ENCODE measurements around the gene ZMYND11.
A peak's percentile ranks its signal among the peaks of the same experiment; 100 is the strongest.
"Not testable (repeated sequence)": the region's sequence is repeated elsewhere in the genome, so short reads cannot be mapped to it uniquely, and the experiment has no call there.

Gene ZMYND11

DNA sequence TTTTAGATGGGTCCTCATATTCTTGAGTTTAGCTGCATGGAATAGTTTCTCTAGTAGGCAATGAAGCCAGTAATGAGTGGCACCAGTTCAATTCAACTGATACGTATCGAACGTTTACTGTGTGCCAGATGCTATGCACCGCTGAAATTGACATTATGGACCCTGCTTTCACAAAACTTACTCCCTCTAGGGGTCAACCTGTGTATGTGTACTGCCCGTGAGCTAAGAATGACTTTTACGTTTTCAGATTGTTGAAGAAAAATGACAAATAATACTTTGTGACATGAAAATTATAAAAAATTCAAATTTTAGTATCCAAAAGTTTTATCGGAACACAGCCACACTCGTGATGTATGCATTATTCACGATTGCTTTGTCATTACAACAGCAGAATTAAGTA lies 95.5 kb downstream of the ZMYND11 start:
- in situ Hi-C loops (cut with HindIII; ENCODE audit: low pct_ligation_motif_present, low pct_unique_long_range_greater_than_20kb, low sequenced_read_pairs), result no loop called here
- peak; percentile 2 for DNase-seq

DNA sequence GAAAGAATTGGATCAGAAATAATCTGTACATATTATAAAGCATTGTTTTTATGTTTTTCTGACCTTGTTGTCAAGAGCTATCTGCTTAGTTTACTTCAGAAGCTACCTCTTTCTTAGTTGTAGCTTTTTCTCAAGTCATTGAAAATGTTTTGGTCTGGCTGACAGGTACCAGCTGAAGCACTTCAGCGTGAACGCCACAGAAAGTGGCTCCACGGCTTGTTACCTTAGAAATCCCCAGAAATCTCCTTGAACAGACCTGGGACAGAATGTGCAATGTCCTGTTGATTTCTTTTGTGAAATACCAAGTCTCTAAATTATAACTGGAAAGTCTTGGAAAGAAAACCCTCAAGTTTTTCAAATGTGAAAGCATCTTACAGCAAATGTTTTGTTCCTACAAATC lies 96.8 kb downstream of the ZMYND11 start:
- in situ Hi-C loops (cut with HindIII; ENCODE audit: low pct_ligation_motif_present, low pct_unique_long_range_greater_than_20kb, low sequenced_read_pairs), result no loop called here
- DNase-seq, result no peak

DNA sequence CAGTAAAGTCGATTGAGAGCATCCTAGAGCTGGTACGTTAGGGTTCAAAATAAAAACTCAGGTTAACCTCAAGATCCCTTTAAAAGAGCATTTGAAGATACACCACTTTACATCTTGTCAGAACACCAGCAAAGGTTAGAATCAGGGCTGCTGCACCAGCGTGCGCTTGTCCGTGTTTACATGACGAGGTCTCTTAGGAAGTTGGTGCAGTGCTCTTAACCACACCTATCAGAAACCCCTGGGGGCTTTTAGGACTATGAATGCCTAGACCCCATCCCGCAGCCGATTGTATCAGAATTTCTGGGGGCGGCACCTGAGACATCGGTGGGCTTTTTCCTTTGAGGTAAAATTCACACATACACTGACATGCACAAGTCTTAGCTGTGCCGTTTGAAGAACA lies 97.6 kb downstream of the ZMYND11 start:
- in situ Hi-C loops (cut with HindIII; ENCODE audit: low pct_ligation_motif_present, low pct_unique_long_range_greater_than_20kb, low sequenced_read_pairs), result no loop called here
- DNase-seq, result no peak

DNA sequence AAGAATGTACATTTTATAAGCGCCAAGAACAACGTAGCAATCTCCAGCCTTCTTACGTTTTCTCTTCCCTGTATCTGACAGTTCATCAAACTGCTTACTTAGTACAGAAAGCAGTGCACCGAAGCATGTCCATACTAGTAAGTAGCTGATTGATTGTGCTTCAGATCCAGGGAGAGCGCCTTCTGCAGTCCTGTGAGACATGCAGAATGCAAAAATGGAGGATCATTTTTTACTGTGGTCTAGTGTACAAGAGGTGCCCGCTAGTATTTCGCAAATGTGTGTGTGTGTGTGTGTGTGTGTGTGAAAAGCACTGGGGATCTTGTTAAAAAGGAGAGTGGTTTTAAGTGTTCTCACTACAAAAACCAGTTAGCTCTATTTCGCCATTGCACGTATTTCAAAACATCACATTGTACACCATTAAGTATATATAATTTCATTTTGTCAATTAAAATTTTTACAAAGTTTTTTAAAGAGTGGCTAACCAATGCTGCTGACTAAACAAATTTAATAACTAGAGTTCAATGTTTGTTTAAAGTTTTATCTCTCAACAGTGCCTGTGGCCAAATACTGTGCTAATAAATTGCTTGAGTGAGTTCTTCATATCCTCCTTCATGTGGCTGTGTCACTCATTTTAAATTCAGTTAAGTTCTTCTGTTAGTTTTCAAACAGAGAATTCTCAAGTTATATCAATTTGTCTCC lies 99.6 kb downstream of the ZMYND11 start:
- in situ Hi-C loops (cut with HindIII; ENCODE audit: low pct_ligation_motif_present, low pct_unique_long_range_greater_than_20kb, low sequenced_read_pairs), result no loop called here
- no peak for DNase-seq

DNA sequence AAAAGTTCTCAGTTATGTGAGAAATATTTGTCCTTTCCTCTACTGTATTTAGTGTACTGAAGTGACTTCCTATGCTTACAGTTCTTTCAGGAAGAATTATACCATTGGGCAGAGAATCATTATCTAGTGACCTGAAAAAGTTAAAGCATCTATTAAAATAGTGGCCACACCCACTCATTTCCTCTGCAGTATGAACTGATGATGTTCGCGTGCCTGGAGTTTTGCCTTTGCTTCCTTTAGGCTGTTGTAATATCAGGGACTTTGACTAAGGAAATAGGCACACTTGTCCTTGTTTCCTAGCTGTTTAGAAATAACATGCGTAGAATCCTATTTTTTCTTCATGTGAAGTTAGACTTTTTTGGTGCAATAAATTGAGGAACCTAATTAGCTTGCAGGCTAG lies 100.7 kb downstream of the ZMYND11 start:
- in situ Hi-C loops (cut with HindIII; ENCODE audit: low pct_ligation_motif_present, low pct_unique_long_range_greater_than_20kb, low sequenced_read_pairs), result no loop called here
- no peak for DNase-seq

DNA sequence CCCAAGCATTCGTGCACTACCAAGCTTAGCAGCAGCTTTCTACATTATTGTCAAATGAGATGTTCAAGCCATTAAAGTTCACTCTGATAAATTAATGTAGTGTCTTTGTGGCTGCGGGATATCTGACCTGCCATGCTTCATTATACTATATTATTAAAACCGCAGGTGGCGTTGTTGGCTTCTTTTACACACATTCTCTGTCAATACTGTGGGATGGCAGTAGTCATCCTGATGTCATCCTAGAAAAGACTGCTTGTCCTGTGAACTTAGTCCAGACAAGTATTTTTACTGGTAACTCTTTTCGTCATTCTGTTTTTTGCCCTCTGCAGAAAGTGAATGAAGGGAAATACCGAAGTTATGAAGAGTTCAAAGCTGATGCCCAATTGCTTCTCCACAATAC lies 103.9 kb downstream of the ZMYND11 start:
- in situ Hi-C loops (cut with HindIII; ENCODE audit: low pct_ligation_motif_present, low pct_unique_long_range_greater_than_20kb, low sequenced_read_pairs), result no loop called here
- DNase-seq, result peak; percentile 7

DNA sequence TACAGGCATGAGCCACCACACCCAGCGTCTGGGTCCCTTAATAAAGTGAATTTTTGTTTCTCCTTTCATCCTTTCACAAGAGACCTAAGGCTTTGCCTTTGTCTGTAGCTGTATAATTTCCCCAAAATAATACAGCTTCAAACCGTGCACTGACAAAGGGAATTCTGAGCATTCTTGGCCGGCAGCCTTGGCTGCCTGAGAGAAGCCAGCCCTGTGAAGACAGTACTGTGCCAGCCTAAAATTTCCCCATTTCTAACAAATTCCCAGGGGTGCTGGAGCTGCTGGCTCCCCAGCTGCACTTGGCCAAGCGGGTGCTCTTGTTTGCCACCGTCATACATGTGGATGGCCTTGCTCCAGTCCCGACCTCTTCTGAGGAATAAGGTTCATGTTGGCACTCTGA lies 106.2 kb downstream of the ZMYND11 start:
- in situ Hi-C loops (cut with HindIII; ENCODE audit: low pct_ligation_motif_present, low pct_unique_long_range_greater_than_20kb, low sequenced_read_pairs), result no loop called here
- no peak for DNase-seq

DNA sequence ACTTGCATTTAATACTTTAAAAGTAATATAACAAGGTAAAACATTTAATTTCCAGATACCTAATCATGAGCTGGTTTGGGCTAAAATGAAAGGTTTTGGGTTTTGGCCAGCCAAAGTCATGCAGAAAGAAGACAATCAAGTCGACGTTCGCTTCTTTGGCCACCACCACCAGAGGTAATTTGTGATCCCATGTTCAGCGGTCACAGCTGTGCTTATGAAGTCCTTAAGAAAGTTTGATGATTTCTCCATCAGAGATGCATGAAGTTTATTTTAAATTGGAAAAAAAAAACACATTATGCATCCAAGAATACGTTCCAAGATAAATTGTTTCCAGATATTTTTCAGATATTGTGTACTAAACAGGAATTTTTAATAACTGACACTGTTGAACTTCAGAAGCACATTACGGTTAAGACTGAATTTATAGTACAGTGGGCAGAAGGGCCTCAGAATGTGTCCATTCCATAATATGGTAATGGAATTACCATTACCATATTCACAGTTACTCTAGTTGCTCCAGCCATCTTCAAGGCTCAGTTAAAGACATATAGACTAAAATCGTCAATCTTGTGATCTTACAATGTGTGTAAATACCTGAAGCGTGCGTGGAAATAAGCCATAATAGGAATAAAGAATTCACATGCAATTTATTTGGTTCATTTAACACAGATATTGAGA lies 106.8 kb downstream of the ZMYND11 start:
- no peak for DNase-seq
- in situ Hi-C loops (cut with HindIII; ENCODE audit: low pct_ligation_motif_present, low pct_unique_long_range_greater_than_20kb, low sequenced_read_pairs), result no loop called here

DNA sequence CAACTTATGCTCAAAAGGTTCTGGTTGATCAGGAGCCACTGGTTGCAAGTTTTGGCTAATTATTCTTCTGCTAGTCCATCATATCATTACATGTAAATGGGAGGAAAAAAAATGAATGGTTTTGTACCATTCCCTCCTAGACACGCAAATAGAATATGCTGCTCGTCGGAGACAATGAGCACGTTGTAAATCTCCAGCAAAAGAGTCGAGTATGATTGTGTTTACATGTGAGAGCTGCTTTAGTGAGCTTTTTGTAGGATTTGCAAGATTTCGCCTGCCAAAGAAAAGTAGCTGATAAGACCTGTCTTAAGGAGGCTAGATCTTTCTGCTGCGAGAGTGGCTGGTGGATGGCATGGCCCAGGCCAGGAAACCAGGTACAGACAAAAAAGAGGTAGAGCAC lies 109.0 kb downstream of the ZMYND11 start:
- DNase-seq, result no peak
- in situ Hi-C loops (cut with HindIII; ENCODE audit: low pct_ligation_motif_present, low pct_unique_long_range_greater_than_20kb, low sequenced_read_pairs), result no loop called here

DNA sequence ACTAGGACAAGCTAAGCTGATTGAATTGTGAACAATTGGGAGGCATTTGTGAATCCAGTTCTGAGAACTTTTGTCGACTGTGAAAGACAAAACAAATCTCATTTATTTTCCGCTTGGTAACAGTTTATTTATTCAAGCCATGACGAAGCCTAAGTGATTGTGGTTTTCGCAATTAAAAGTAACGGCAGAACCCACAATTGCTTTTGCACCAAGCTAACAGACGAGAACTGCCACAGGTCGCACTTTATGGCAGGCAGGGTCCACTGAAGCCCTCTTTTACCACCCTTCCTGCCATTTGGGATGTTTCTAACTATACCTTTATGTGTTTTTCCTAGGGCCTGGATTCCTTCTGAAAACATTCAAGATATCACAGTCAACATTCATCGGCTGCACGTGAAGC lies 111.2 kb downstream of the ZMYND11 start:
- in situ Hi-C loops (cut with HindIII; ENCODE audit: low pct_ligation_motif_present, low pct_unique_long_range_greater_than_20kb, low sequenced_read_pairs), result no loop called here
- DNase-seq, result no peak

DNA sequence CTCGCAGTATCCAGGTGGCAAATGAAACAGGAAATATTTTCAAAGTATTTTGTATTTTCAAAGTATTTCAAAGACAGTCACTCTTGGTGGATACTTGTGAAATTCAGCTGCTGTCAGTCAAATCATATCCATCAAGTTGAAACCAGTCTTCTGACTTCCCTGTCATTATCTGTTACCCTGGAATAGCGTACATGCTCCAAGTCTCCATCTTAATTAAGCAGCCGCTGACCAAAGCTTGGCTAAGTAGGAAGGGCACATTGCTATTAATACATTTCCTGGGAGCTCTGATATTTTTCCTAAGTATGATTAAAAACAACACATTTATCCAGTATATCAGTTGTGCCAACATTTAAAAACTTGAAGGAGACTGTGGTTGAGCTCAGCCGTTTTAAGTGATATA lies 112.2 kb downstream of the ZMYND11 start:
- in situ Hi-C loops (cut with HindIII; ENCODE audit: low pct_ligation_motif_present, low pct_unique_long_range_greater_than_20kb, low sequenced_read_pairs), result no loop called here
- no peak for DNase-seq

DNA sequence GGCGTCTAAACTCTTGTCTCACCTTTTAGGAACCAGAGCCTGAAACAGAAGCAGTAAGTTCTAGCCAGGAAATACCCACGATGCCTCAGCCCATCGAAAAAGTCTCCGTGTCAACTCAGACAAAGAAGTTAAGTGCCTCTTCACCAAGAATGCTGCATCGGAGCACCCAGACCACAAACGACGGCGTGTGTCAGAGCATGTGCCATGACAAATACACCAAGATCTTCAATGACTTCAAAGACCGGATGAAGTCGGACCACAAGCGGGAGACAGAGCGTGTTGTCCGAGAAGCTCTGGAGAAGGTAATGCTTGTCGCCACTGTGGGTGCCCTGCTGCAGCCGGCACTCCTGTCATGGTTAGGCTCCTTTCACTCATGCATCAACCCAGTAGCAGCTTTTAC lies 113.1 kb downstream of the ZMYND11 start:
- DNase-seq, result no peak
- in situ Hi-C loops (cut with HindIII; ENCODE audit: low pct_ligation_motif_present, low pct_unique_long_range_greater_than_20kb, low sequenced_read_pairs), result no loop called here

DNA sequence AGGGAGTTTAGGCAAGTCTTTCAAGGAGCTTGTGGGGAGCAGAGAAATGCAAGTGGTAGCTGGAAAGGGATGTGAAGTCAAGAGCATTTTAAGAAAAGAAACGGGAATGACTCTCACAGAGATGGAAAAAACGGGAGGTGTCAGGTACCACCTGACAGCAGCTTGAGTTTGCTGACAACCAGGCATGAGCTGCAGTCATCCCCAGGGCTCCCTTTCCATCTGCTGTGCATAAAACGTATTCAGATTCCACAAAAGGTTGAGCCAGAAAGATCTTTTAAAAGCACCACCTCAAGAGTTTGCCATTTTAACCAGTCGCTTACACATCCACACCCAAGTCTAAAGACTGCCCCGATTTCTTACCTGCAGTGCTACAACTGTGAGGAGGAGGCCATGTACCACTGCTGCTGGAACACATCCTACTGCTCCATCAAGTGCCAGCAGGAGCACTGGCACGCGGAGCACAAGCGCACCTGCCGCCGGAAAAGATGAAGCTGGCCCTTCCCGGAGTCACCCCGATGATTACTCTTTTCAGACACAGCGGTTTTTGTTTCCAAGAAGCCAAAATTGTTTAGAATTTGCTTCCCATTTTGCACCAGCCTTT lies 116.8 kb downstream of the ZMYND11 start:
- no peak for DNase-seq
- in situ Hi-C loops (cut with HindIII; ENCODE audit: low pct_ligation_motif_present, low pct_unique_long_range_greater_than_20kb, low sequenced_read_pairs), result no loop called here

DNA sequence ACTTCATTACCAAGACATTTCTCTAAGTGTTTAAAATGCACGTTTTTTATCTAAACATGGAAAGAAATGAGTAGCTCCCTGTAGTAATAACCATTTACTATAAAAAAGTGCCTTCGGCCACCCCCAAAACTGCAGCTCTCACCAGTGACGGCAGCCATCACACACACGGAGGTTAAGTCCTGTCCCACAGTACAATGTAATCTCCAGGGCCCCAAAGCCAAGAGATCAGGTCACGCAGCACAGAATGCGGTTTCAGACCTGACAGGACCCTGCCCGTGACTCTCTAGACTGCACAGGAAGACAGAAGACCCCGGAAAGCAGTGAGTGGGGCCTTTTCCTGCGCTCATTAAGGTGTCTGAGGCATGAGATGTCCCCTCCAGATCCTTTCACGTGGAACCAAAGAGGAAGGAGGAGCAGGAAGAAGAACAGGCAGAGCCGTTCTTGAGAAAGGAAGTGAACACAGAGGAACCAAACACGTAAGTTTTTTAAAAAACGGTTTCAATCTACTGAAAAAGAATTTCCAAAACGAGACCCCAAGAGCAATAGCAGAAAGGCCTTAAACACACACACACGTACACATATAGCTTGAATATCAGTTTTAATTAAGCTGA lies 125.7 kb downstream of the ZMYND11 start:
- in situ Hi-C loops (cut with HindIII; ENCODE audit: low pct_ligation_motif_present, low pct_unique_long_range_greater_than_20kb, low sequenced_read_pairs), result no loop called here
- DNase-seq, result no peak

DNA sequence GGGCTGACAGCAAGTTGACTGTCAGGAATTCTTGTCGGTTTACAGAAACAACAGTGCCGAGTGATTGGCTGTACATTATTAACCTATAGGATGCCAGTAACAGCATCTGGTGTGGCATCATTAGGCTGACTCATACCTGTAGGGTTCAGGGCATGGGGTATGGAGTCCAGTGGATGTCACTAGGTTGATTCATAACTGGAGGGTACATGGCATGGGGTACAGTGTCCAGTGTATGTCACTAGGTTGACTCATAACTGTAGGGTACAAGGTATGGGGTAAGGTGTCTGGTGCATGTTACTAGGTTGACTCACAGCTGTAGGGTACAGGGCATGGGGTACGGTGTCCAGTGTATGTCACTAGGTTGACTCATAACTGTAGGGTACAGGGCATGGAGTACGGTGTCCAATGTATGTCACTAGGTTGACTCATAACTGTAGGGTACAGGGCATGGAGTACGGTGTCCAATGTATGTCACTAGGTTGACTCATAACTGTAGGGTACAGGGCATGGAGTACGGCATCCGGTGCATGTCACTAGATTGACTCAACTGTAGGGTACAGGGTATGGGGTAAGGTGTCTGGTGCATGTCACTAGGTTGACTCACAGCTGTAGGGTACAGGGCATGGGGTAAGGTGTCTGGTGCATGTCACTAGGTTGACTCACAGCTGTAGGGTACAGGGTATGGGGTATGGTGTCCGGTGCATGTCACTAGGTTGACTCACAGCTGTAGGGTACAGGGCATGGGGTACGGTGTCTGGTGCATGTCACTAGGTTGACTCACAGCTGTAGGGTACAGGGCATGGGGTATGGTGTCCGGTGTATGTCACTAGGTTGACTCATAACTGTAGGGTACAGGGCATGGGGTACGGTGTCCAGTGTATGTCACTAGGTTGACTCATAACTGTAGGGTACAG lies 129.2 kb downstream of the ZMYND11 start:
- in situ Hi-C loops (cut with HindIII; ENCODE audit: low pct_ligation_motif_present, low pct_unique_long_range_greater_than_20kb, low sequenced_read_pairs); DNase-seq: not testable (repeated sequence)

DNA sequence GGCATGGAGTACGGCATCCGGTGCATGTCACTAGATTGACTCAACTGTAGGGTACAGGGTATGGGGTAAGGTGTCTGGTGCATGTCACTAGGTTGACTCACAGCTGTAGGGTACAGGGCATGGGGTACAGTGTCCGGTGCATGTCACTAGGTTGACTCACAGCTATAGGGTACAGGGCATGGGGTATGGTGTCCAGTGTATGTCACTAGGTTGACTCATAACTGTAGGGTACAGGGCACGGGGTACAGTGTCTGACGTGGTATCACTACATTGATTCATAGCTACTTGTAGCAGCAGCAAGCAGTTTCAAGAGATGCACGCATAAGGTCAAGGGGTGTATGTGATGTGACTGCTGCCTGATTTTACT lies 129.8 kb downstream of the ZMYND11 start:
- DNase-seq; in situ Hi-C loops (cut with HindIII; ENCODE audit: low pct_ligation_motif_present, low pct_unique_long_range_greater_than_20kb, low sequenced_read_pairs): not testable (repeated sequence)

DNA sequence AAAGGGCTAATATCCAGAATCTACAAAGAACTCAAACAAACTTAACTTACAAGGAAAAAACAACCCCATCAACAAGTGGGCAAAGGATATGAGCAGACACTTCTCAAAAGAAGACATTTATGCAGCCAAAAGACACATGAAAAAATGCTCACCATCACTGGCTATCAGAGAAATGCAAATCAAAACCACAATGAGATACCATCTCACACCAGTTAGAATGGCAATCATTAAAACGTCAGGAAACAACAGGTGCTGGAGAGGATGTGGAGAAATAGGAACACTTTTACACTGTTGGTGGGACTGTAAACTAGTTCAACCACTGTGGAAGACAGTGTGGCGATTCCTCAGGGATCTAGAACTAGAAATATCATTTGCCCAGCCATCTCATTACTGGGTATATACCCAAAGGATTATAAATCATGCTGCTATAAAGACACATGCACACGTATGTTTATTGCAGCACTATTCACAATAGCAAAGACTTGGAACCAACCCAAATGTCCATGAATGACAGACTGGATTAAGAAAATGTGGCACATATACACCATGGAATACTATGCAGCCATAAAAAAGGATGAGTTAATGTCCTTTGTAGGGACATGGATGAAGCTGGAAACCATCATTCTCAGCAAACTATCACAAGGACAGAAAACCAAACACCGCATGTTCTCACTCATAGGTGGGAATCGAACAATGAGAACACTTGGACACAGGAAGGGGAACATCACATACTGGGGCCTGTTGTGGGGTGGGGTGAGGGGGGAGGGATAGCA lies 130.7 kb downstream of the ZMYND11 start:
- DNase-seq; in situ Hi-C loops (cut with HindIII; ENCODE audit: low pct_ligation_motif_present, low pct_unique_long_range_greater_than_20kb, low sequenced_read_pairs): not testable (repeated sequence)

DNA sequence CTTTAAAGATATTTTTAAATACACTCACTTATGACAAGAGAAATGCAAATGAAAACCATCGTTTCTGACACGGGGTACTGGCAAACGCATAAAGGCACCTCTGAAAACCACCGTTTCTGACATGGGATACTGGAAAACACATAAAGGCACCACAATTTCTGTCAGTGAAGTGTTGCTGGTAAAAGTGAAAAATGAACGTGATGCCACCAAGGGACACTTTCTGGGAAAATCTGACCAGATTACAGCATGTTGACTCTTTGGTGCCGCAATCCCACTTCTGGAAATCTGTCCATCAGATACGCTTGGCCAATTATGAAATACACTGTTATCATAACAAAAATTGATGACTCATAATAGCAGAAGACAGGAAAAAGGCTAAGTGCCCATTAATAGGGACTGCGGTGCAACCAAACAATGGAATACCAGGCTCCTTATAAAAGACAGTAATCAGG lies 131.7 kb downstream of the ZMYND11 start:
- in situ Hi-C loops (cut with HindIII; ENCODE audit: low pct_ligation_motif_present, low pct_unique_long_range_greater_than_20kb, low sequenced_read_pairs), result no loop called here
- no peak for DNase-seq

All from ACHN (cell line).